ENCODE results near the gene STMND1.

DNA sequence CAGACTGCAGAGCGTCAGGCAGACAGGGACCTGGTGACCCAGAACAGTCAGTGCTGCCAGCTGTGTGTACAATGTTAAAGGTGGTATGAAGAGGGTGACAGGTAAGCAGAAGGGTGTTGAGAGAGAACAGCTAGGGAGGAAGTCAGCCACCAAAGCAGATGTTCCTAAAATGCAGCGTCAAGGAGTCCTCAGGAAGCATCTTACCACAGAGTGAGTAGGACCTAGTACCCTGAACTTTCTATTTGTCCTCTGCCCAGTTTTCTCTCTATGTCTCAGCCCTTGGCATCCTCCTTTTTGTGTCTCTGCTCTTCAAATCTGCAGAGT, 14.2 kb downstream of the STMND1 start:
- TF ChIP-seq, protein P1, sequence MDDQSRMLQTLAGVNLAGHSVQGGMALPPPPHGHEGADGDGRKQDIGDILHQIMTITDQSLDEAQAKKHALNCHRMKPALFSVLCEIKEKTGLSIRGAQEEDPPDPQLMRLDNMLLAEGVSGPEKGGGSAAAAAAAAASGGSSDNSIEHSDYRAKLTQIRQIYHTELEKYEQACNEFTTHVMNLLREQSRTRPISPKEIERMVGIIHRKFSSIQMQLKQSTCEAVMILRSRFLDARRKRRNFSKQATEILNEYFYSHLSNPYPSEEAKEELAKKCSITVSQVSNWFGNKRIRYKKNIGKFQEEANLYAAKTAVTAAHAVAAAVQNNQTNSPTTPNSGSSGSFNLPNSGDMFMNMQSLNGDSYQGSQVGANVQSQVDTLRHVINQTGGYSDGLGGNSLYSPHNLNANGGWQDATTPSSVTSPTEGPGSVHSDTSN (IDR thresholded peaks at IDR 0.05; ENCODE audit: insufficient replicate concordance, low read depth, low read length) = no peak
- TF ChIP-seq TARDBP (IDR thresholded peaks at IDR 0.05; ENCODE audit: borderline replicate concordance) (no peak), ETV6 (conservative IDR thresholded peaks at IDR 0.05 in 1 of 2, IDR thresholded peaks at IDR 0.05 in 1 of 2; ENCODE audit: borderline replicate concordance in 1 of 2, low read depth in 1 of 2) (no peak), NR2F1 (conservative IDR thresholded peaks at IDR 0.05) (no peak), ESRRA (IDR thresholded peaks at IDR 0.05; ENCODE audit: low read length) (no peak), POLR2A (IDR thresholded peaks at IDR 0.05; ENCODE audit: low read depth, low read length) (no peak), GABPA (IDR thresholded peaks at IDR 0.05; ENCODE audit: low read depth) (no peak), FOXM1 (IDR thresholded peaks at IDR 0.05; ENCODE audit: low read depth, low read length) (no peak), RAD21 (IDR thresholded peaks at IDR 0.05; ENCODE audit: insufficient read depth, low read depth, low read length) (no peak), POLR2AphosphoS5 (IDR thresholded peaks at IDR 0.05; ENCODE audit: low read length) (no peak), ZNF274 (IDR thresholded peaks at IDR 0.05; ENCODE audit: insufficient read depth, insufficient read length) (no peak)
- TF ChIP-seq, protein P2, sequence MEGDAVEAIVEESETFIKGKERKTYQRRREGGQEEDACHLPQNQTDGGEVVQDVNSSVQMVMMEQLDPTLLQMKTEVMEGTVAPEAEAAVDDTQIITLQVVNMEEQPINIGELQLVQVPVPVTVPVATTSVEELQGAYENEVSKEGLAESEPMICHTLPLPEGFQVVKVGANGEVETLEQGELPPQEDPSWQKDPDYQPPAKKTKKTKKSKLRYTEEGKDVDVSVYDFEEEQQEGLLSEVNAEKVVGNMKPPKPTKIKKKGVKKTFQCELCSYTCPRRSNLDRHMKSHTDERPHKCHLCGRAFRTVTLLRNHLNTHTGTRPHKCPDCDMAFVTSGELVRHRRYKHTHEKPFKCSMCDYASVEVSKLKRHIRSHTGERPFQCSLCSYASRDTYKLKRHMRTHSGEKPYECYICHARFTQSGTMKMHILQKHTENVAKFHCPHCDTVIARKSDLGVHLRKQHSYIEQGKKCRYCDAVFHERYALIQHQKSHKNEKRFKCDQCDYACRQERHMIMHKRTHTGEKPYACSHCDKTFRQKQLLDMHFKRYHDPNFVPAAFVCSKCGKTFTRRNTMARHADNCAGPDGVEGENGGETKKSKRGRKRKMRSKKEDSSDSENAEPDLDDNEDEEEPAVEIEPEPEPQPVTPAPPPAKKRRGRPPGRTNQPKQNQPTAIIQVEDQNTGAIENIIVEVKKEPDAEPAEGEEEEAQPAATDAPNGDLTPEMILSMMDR (IDR thresholded peaks at IDR 0.05 in 2 of 3, conservative IDR thresholded peaks at IDR 0.05 in 1 of 3; ENCODE audit: control insufficient read depth in 2 of 3, extremely low read depth in 1 of 3, insufficient read depth in 1 of 3, low read depth in 3 of 3, low read length in 3 of 3) = no peak
- TF ChIP-seq, protein P3, sequence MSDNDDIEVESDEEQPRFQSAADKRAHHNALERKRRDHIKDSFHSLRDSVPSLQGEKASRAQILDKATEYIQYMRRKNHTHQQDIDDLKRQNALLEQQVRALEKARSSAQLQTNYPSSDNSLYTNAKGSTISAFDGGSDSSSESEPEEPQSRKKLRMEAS (IDR thresholded peaks at IDR 0.05; ENCODE audit: low read depth, low read length) = no peak

All from GM12878 (cell line).